CD4-positive, alpha-beta T cell (primary cell): Measurements from ENCODE around the gene FRAT1. TPM values are rescaled to one million over a fixed set of nuclear protein-coding genes. Genes with fewer than 3 reads are reported as not detected.
"Not testable (repeated sequence)": the region's sequence is repeated elsewhere in the genome, so short reads cannot be mapped to it uniquely, and the experiment has no call there.

ENCODE experiments used
- ATAC-seq: fragments of 200-7000 bp; cut with Tn5 transposase; one replicate; pipeline ENCODE4 v1.10.0; 2022; ENCODE audit warnings: mild to moderate bottlenecking; ENCODE audit not compliant: poor library complexity
- CTCF ChIA-PET: fragments of 350-600 bp; sonication (Branson Sonifier 250); formaldehyde crosslinking; loops from one replicate; lab custom pipeline; 2021; ENCODE audit warnings: antibody characterized with exemption, inconsistent platforms; lab: Charles Lee
- POLR2A ChIA-PET: fragments of 350-600 bp; sonication (Branson Sonifier 250); formaldehyde crosslinking; loops from one replicate; lab custom pipeline; 2021; ENCODE audit warnings: antibody characterized with exemption, inconsistent platforms; lab: Charles Lee
- DNase-seq, 14 experiments: peaks; one replicate each; pipeline ENCODE4 v3.0.0-alpha.2; 2013 to 2020; ENCODE audit warnings: mixed read lengths in 2 of 14
- H3K27ac ChIP-seq, 2 donors: one replicate each; pipeline versions ENCODE4 v1.5.1 to v1.7.0; 2013; ENCODE audit warnings: low read length in 2 of 2, low read depth in 1 of 2, mild to moderate bottlenecking in 1 of 2
- H3K27me3 ChIP-seq, 2 experiments: 1 replicate in 1 of 2; 2 replicates in 1 of 2; pipeline versions ENCODE4 v1.6.1 to v1.7.0; 2013; ENCODE audit warnings: low read length in 2 of 2, control low read depth in 1 of 2, mild to moderate bottlenecking in 1 of 2, moderate library complexity in 1 of 2; ENCODE audit not compliant: insufficient read depth in 2 of 2, control insufficient read depth in 1 of 2
- H3K36me3 ChIP-seq: one replicate; pipeline ENCODE4 v1.6.1; 2013; ENCODE audit warnings: low read length, control low read depth; ENCODE audit not compliant: insufficient read depth
- H3K4me1 ChIP-seq: one replicate; pipeline ENCODE4 v1.6.1; 2013; ENCODE audit warnings: low read length, control low read depth; ENCODE audit not compliant: insufficient read depth
- H3K4me3 ChIP-seq: one replicate; pipeline ENCODE4 v1.5.1; 2013; ENCODE audit warnings: mild to moderate bottlenecking, low read length, moderate library complexity
- H3K9me3 ChIP-seq, 2 experiments: 1 replicate in 1 of 2; 2 replicates in 1 of 2; pipeline versions ENCODE4 v1.6.1 to v1.7.0; 2013; ENCODE audit warnings: low read length in 2 of 2, mild to moderate bottlenecking in 2 of 2, control low read depth in 1 of 2, moderate library complexity in 1 of 2; ENCODE audit not compliant: control insufficient read depth in 1 of 2, insufficient read depth in 1 of 2
- H3K27ac Mint-ChIP-seq: one replicate; pipeline ENCODE4 v1.8.0; 2020; ENCODE audit warnings: mixed read lengths
- H3K27me3 Mint-ChIP-seq: one replicate; pipeline ENCODE4 v1.8.0; 2021; ENCODE audit warnings: mixed read lengths
- H3K36me3 Mint-ChIP-seq: one replicate; pipeline ENCODE4 v1.8.0; 2021; ENCODE audit warnings: low read depth, mixed read lengths
- H3K4me1 Mint-ChIP-seq: one replicate; pipeline ENCODE4 v1.8.0; 2021; ENCODE audit warnings: low read depth, mixed read lengths
- H3K4me3 Mint-ChIP-seq: one replicate; pipeline ENCODE4 v1.8.0; 2020; ENCODE audit warnings: mild to moderate bottlenecking, mixed read lengths
- H3K9me3 Mint-ChIP-seq: one replicate; pipeline ENCODE4 v1.8.0; 2020; ENCODE audit warnings: mixed read lengths
- intact Hi-C, 2 experiments: fragments of 100-400 bp; cut with DNase I in 1 of 2; cut with micrococcal nuclease in 1 of 2; formaldehyde crosslinking; loops; one replicate each; pipeline versions ENCODE4 v1.15.1 to v1.9.0; 2023 to 2025; cut with DNase I, micrococcal nuclease
- total RNA-seq, 174 experiments: library from RNA in 2 of 174; stranded (reverse) in 2 of 174; gene quantifications; one replicate each; pipeline ENCODE4 v1.2.3 and lab custom pipeline; 2021 to 2026
- TF ChIP-seq, protein P1 (sequence below): fragments of 200-600 bp; IDR thresholded peaks from one replicate; pipeline ENCODE4 v1.8.0; 2022; ENCODE audit warnings: antibody characterized with exemption, mild to moderate bottlenecking

The FRAT1 gene
- total RNA-seq, 2 experiments from 2014 or later, result 45.2 to 45.5 TPM

DNA sequence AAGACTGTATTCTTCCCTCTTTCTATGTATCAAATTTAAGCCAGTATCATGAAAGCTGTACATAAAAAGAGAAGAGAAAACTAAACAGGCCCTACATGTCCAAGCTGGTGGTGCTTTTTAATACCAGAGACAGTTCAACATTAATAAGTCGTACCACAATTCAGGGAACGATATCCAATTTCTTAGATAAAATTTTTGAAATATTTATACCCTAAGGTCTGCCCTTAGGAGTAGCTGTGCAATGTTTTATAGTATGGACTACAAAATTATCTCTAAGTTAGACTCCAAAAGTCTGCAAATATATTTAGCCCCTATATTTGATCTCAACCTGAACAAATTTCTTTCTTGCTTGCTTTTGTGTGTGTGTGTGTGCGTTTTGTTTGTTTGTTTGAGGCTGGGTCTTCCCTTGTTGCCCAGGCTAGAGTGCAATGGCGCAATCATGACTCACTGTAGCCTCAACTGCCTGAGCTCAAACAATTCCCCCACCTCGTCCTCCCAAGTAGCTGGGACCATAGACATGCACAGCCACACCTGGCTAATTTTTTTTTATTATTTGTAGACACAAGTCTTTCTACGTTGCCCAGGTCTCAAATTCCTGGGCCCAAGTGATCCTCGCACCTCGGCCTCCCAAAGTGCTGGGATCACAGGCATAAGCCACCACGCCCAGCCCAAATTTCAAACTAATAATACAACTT lies 39.8 kb upstream of the FRAT1 start:
- Histone ChIP-seq H3K4me3 (no peak overlapping the region), H3K27me3 (no peaks in the 10 kb centered on the region), H3K27ac (no peak overlapping the region), H3K9me3 (no peaks in the 10 kb centered on the region), H3K36me3 (no peaks in the 10 kb centered on the region), H3K4me1 (no peaks in the 10 kb centered on the region)
- DNase-seq, result peak in 2 of 14 experiments; percentile 32 to 35
- peak overlapping the region; percentile 25 for H3K27ac Mint-ChIP-seq
- no peaks in the 10 kb centered on the region for H3K27me3 Mint-ChIP-seq
- H3K4me3 Mint-ChIP-seq, result no peak overlapping the region
- TF ChIP-seq, protein P1, sequence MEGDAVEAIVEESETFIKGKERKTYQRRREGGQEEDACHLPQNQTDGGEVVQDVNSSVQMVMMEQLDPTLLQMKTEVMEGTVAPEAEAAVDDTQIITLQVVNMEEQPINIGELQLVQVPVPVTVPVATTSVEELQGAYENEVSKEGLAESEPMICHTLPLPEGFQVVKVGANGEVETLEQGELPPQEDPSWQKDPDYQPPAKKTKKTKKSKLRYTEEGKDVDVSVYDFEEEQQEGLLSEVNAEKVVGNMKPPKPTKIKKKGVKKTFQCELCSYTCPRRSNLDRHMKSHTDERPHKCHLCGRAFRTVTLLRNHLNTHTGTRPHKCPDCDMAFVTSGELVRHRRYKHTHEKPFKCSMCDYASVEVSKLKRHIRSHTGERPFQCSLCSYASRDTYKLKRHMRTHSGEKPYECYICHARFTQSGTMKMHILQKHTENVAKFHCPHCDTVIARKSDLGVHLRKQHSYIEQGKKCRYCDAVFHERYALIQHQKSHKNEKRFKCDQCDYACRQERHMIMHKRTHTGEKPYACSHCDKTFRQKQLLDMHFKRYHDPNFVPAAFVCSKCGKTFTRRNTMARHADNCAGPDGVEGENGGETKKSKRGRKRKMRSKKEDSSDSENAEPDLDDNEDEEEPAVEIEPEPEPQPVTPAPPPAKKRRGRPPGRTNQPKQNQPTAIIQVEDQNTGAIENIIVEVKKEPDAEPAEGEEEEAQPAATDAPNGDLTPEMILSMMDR, result no peak
- no peaks in the 10 kb centered on the region for H3K36me3 Mint-ChIP-seq
- intact Hi-C loops, result loop anchor here (2.0 kb wide), 3 partner anchors 54 to 76 kb away; partner anchors contain the start of gene FRAT2 (in 1 of the 2)
- ChIA-PET POLR2A (interaction anchor here (0.7 to 2.1 kb wide), 5 partner anchors 13 to 206 kb away, joined by 4 to 12 read pairs (median 6); partner anchors contain the start of genes ARHGAP19, FRAT1 and RRP12), CTCF (interaction anchor here (1.1 to 2.5 kb wide), 11 partner anchors 9 to 80 kb away, joined by 3 to 20 read pairs (median 7); partner anchors contain the start of genes ARHGAP19 and FRAT1)
- no peaks in the 10 kb centered on the region for H3K9me3 Mint-ChIP-seq
- H3K4me1 Mint-ChIP-seq, result peaks cover 6% of the 10 kb centered on the region
- no peak for ATAC-seq

DNA sequence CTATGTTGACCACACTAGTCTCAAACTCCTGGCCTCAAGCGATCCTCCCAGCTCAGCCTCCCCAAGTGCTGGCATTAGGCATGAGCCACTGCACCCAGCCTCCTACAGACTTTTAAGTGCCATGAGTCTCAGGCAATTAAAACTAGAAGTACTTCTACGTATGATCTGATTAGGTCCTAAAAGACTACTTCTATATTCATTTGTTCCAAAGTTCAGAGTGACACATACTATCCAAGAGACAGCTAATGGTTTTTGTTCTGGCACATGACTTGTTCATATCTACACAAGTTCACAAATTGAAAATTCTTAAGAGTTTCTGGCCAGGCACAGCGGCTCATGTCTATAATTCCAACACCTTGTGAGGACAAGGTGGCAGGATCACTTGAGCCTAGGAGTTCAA lies 38.3 kb upstream of the FRAT1 start:
- no peaks in the 10 kb centered on the region for H3K27me3 Mint-ChIP-seq
- ATAC-seq (no peak), DNase-seq (no peak)
- no peak overlapping the region for H3K4me3 ChIP-seq
- intact Hi-C loops, result no loop called here
- POLR2A ChIA-PET, result no interaction called here
- TF ChIP-seq, protein P1, result no peak
- no peak overlapping the region for H3K27ac ChIP-seq
- no peak overlapping the region for H3K4me3 Mint-ChIP-seq
- H3K9me3 Mint-ChIP-seq, result no peaks in the 10 kb centered on the region
- peaks cover 6% of the 10 kb centered on the region for H3K4me1 Mint-ChIP-seq
- no peaks in the 10 kb centered on the region for H3K9me3 ChIP-seq
- H3K36me3 Mint-ChIP-seq, result peaks cover 2% of the 10 kb centered on the region
- H3K27ac Mint-ChIP-seq, result peak overlapping the region; percentile 53
- CTCF ChIA-PET, result no interaction called here
- no peaks in the 10 kb centered on the region for H3K27me3 ChIP-seq
- H3K36me3 ChIP-seq, result no peaks in the 10 kb centered on the region
- no peaks in the 10 kb centered on the region for H3K4me1 ChIP-seq

DNA sequence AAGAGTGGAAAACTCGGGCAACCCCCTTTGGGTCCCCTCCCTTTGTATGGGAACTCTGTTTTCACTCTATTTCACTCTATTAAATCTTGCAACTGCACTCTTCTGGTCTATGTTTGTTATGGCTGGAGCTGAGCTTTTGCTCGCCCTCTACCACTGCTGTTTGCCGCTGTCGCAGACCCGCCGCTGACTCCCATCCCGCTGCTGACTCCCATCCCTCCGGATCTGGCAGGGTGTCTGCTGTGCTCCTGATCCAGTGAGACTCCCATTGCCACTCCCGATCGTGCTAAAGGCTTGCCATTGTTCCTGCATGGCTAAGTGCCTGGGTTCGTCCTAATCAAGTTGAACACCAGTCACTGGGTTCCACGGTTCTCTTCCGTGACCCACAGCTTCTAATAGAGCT lies 29.0 kb upstream of the FRAT1 start:
- CTCF ChIA-PET, ATAC-seq, H3K9me3 Mint-ChIP-seq, H3K4me3 ChIP-seq, H3K36me3 ChIP-seq, H3K9me3 ChIP-seq, H3K27me3 Mint-ChIP-seq, DNase-seq, H3K27me3 ChIP-seq, H3K27ac Mint-ChIP-seq, H3K27ac ChIP-seq: not testable (repeated sequence)
- intact Hi-C loops, result loop anchor here in 1 of 2 experiments (5.0 to 10.0 kb wide), 2 partner anchors 112 to 845 kb away; partner anchors contain the start of genes R3HCC1L and RRP12
- H3K4me1 ChIP-seq, result peaks cover 13% of the 10 kb centered on the region
- peak overlapping the region; percentile 63 for H3K4me3 Mint-ChIP-seq
- peaks cover 18% of the 10 kb centered on the region for H3K4me1 Mint-ChIP-seq
- POLR2A ChIA-PET, result interaction anchor here (1.0 to 1.1 kb wide), 2 partner anchors 30 to 43 kb away, joined by 3 read pairs; no protein-coding TSS in a partner anchor
- H3K36me3 Mint-ChIP-seq, result peaks cover 19% of the 10 kb centered on the region

DNA sequence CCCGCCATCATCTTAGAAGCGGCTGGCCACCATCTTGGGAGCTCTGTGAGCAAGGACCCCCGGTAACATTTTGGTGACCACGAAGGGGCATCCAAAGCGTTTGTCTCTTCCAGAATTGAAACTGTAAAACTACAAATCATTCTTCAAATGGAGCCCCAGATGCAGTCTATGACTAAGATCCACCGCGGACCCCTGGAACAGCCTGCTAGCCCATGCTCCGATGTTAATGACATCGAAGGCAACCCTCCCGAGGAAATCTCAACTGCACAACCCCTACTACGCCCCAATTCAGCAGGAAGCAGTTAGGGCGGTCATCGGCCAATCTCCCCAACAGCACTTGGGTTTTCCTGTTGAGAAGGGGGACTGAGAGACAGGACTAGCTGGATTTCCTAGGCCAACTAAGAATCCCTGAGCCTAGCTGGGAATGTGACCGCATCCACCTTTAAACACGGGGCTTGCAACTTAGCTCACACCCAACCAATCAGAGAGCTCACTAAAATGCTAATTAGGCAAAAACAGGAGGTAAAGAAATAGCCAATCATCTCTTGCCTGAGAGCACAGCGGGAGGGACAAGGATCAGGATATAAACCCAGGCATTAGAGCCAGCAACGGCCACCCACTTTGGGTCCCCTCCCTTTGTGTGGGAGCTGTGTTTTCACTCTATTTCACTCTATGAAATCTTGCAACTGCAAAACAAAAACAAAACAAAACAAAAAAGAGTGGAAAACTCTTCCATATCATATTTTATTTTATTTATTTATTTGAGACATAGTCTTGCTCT lies 28.3 kb upstream of the FRAT1 start:
- Mint-ChIP-seq H3K4me3 (peak overlapping the region; percentile 70), H3K4me1 (peaks cover 18% of the 10 kb centered on the region), H3K36me3 (peaks cover 16% of the 10 kb centered on the region)
- not testable (repeated sequence) for H3K9me3 ChIP-seq, H3K36me3 ChIP-seq, H3K27ac ChIP-seq, ATAC-seq, DNase-seq, H3K9me3 Mint-ChIP-seq, H3K27me3 Mint-ChIP-seq, H3K4me3 ChIP-seq, H3K27ac Mint-ChIP-seq, H3K27me3 ChIP-seq
- intact Hi-C loops, result loop anchor here in 1 of 2 experiments (5.0 to 10.0 kb wide), 2 partner anchors 112 to 844 kb away; partner anchors contain the start of genes R3HCC1L and RRP12
- ChIA-PET CTCF (interaction anchor here (2.5 kb wide), 1 partner anchor 12 kb away, joined by 11 read pairs; no protein-coding TSS in a partner anchor), POLR2A (interaction anchor here (1.0 to 1.1 kb wide), 2 partner anchors 29 to 43 kb away, joined by 3 read pairs; no protein-coding TSS in a partner anchor)
- H3K4me1 ChIP-seq, result peaks cover 13% of the 10 kb centered on the region
